Activated T-helper 17 cell treated with anti-CD3 and anti-CD28 coated beads, Interleukin-2, amount 50 U/mL, for 72 hours (primary cell): ENCODE data around the gene HOXB5. TPM values are rescaled to one million over a fixed set of nuclear protein-coding genes. Genes with fewer than 3 reads are reported as not detected.

Experiments
- ATAC-seq: fragments of 150-1000 bp; cut with Tn5 transposase; replicated peaks from 2 replicates; pipeline ENCODE4 v1.10.0; 2021; ENCODE audit warnings: mild to moderate bottlenecking, moderate library complexity
- H3K27ac Mint-ChIP-seq: one replicate; pipeline ENCODE4 v1.8.0; 2022; ENCODE audit warnings: mixed read lengths
- H3K27me3 Mint-ChIP-seq: one replicate; pipeline ENCODE4 v1.8.0; 2022; ENCODE audit warnings: mixed read lengths
- H3K36me3 Mint-ChIP-seq: one replicate; pipeline ENCODE4 v1.8.0; 2022; ENCODE audit warnings: low read depth, mild to moderate bottlenecking, mixed read lengths
- H3K4me1 Mint-ChIP-seq: one replicate; pipeline ENCODE4 v1.8.0; 2022; ENCODE audit warnings: mixed read lengths
- H3K4me3 Mint-ChIP-seq: one replicate; pipeline ENCODE4 v1.8.0; 2022; ENCODE audit warnings: mild to moderate bottlenecking, mixed read lengths
- H3K9me3 Mint-ChIP-seq: one replicate; pipeline ENCODE4 v1.8.0; 2022; ENCODE audit warnings: mixed read lengths
- total RNA-seq, 2 donors: library from RNA; stranded (reverse); gene quantifications; one replicate each; pipeline ENCODE4 v1.2.3, GENCODE V29; 2022

HOXB5 gene
- total RNA-seq, 2 donors from 2014 or later: not detected

GRCh38 chr17:48556229-48556575, 37.4 kb downstream of the HOXB5 start:
- peaks cover 5% of the 10 kb centered on the region for H3K4me1 Mint-ChIP-seq
- peaks cover 13% of the 10 kb centered on the region for H3K27me3 Mint-ChIP-seq
- H3K36me3 Mint-ChIP-seq: no peaks in the 10 kb centered on the region
- no peak for ATAC-seq
- no peak overlapping the region for H3K27ac Mint-ChIP-seq
- peak overlapping the region; percentile 75 for H3K4me3 Mint-ChIP-seq
- no peaks in the 10 kb centered on the region for H3K9me3 Mint-ChIP-seq

GRCh38 chr17:48555258-48556228, 38.0 kb downstream of the HOXB5 start:
- H3K9me3 Mint-ChIP-seq: no peaks in the 10 kb centered on the region
- H3K36me3 Mint-ChIP-seq: no peaks in the 10 kb centered on the region
- H3K4me1 Mint-ChIP-seq: peaks cover 5% of the 10 kb centered on the region
- ATAC-seq: peak; percentile 51
- peak overlapping the region; percentile 63 for H3K27ac Mint-ChIP-seq
- H3K4me3 Mint-ChIP-seq: peak overlapping the region; percentile 75
- H3K27me3 Mint-ChIP-seq: peaks cover 13% of the 10 kb centered on the region

- ATAC-seq: no peak
- H3K4me1 Mint-ChIP-seq: peaks cover 5% of the 10 kb centered on the region
- peaks cover 13% of the 10 kb centered on the region for H3K27me3 Mint-ChIP-seq
- H3K36me3 Mint-ChIP-seq: no peaks in the 10 kb centered on the region
- peak overlapping the region; percentile 63 for H3K27ac Mint-ChIP-seq
- H3K9me3 Mint-ChIP-seq: no peaks in the 10 kb centered on the region
- peak overlapping the region; percentile 75 for H3K4me3 Mint-ChIP-seq
Measured at GRCh38 chr17:48554412-48555257, 38.9 kb downstream of the HOXB5 start.

GRCh38 chr17:48553826-48554225, 39.8 kb downstream of the HOXB5 start:
- no peak overlapping the region for H3K27ac Mint-ChIP-seq
- ATAC-seq: no peak
- H3K27me3 Mint-ChIP-seq: peaks cover 13% of the 10 kb centered on the region
- H3K4me1 Mint-ChIP-seq: peaks cover 5% of the 10 kb centered on the region
- no peak overlapping the region for H3K4me3 Mint-ChIP-seq
- no peaks in the 10 kb centered on the region for H3K9me3 Mint-ChIP-seq
- no peaks in the 10 kb centered on the region for H3K36me3 Mint-ChIP-seq

- H3K27ac Mint-ChIP-seq: no peak overlapping the region
- no peak overlapping the region for H3K4me3 Mint-ChIP-seq
Measured at GRCh38 chr17:48553190-48553547, 40.4 kb downstream of the HOXB5 start.

GRCh38 chr17:48552466-48553189, 41.0 kb downstream of the HOXB5 start:
- Mint-ChIP-seq H3K27ac (no peak overlapping the region), H3K4me3 (no peak overlapping the region)
- ATAC-seq: no peak

More at GRCh38 chr17:48553190-48553547, 40.4 kb downstream of the HOXB5 start:
- Mint-ChIP-seq H3K27me3 (peaks cover 9% of the 10 kb centered on the region), H3K36me3 (no peaks in the 10 kb centered on the region), H3K4me1 (peaks cover 5% of the 10 kb centered on the region), H3K9me3 (no peaks in the 10 kb centered on the region)
- no peak for ATAC-seq

GRCh38 chr17:48551596-48552465, 41.7 kb downstream of the HOXB5 start:
- Mint-ChIP-seq H3K27ac (no peak overlapping the region), H3K27me3 (peaks cover 8% of the 10 kb centered on the region), H3K9me3 (no peaks in the 10 kb centered on the region), H3K36me3 (no peaks in the 10 kb centered on the region), H3K4me1 (peaks cover 10% of the 10 kb centered on the region), H3K4me3 (no peak overlapping the region)
- ATAC-seq: no peak

More at GRCh38 chr17:48552466-48553189, 41.0 kb downstream of the HOXB5 start:
- no peaks in the 10 kb centered on the region for H3K36me3 Mint-ChIP-seq
- peaks cover 9% of the 10 kb centered on the region for H3K4me1 Mint-ChIP-seq
- H3K9me3 Mint-ChIP-seq: no peaks in the 10 kb centered on the region
- H3K27me3 Mint-ChIP-seq: peaks cover 9% of the 10 kb centered on the region

GRCh38 chr17:48551214-48551555, 42.4 kb downstream of the HOXB5 start:
- peaks cover 10% of the 10 kb centered on the region for H3K4me1 Mint-ChIP-seq
- no peaks in the 10 kb centered on the region for H3K36me3 Mint-ChIP-seq
- H3K9me3 Mint-ChIP-seq: no peaks in the 10 kb centered on the region
- ATAC-seq: no peak
- peaks cover 4% of the 10 kb centered on the region for H3K27me3 Mint-ChIP-seq
- H3K27ac Mint-ChIP-seq: no peak overlapping the region
- no peak overlapping the region for H3K4me3 Mint-ChIP-seq

GRCh38 chr17:48550502-48551213, 42.9 kb downstream of the HOXB5 start:
- peaks cover 4% of the 10 kb centered on the region for H3K27me3 Mint-ChIP-seq
- no peak overlapping the region for H3K4me3 Mint-ChIP-seq
- no peaks in the 10 kb centered on the region for H3K9me3 Mint-ChIP-seq
- no peak for ATAC-seq
- H3K4me1 Mint-ChIP-seq: peaks cover 15% of the 10 kb centered on the region
- no peaks in the 10 kb centered on the region for H3K36me3 Mint-ChIP-seq
- H3K27ac Mint-ChIP-seq: no peak overlapping the region

GRCh38 chr17:48549914-48550501, 43.6 kb downstream of the HOXB5 start:
- Mint-ChIP-seq H3K9me3 (no peaks in the 10 kb centered on the region), H3K36me3 (no peaks in the 10 kb centered on the region), H3K27ac (no peak overlapping the region), H3K4me3 (no peak overlapping the region), H3K27me3 (no peaks in the 10 kb centered on the region), H3K4me1 (peaks cover 14% of the 10 kb centered on the region)
- no peak for ATAC-seq

- peaks cover 14% of the 10 kb centered on the region for H3K4me1 Mint-ChIP-seq
- no peak for ATAC-seq
- H3K4me3 Mint-ChIP-seq: no peak overlapping the region
- no peak overlapping the region for H3K27ac Mint-ChIP-seq
- H3K9me3 Mint-ChIP-seq: no peaks in the 10 kb centered on the region
- H3K27me3 Mint-ChIP-seq: no peaks in the 10 kb centered on the region
- peaks cover under 1% of the 10 kb centered on the region for H3K36me3 Mint-ChIP-seq
Measured at GRCh38 chr17:48549281-48549630, 44.3 kb downstream of the HOXB5 start.

- Mint-ChIP-seq H3K27ac (peak overlapping the region; percentile 72), H3K4me1 (peaks cover 14% of the 10 kb centered on the region), H3K9me3 (no peaks in the 10 kb centered on the region), H3K36me3 (peaks cover 5% of the 10 kb centered on the region), H3K27me3 (peaks cover 4% of the 10 kb centered on the region), H3K4me3 (peak overlapping the region; percentile 98)
- no peak for ATAC-seq
Measured at GRCh38 chr17:48548523-48549280, 44.9 kb downstream of the HOXB5 start.
